Measurements from ENCODE around the gene PTPRT. TPM values are rescaled to one million over a fixed set of nuclear protein-coding genes. Genes with fewer than 3 reads are reported as not detected.

The PTPRT gene
- total and polyA plus RNA-seq, 2 donors (not counting 1 experiment from before 2014, with no cell fraction given): not detected

GRCh38 chr20:42955713-42956112 lies 234.0 kb downstream of the PTPRT start:
- Histone ChIP-seq H3K9me3 (ENCODE audit: control insufficient read depth, insufficient read depth, low read depth, low read length) (no peaks in the 10 kb centered on the region), H3K27ac (ENCODE audit: insufficient read depth, low read length) (no peak overlapping the region), H3K4me3 (replicated peaks in 1 of 4; ENCODE audit: control extremely low read depth in 1 of 4, insufficient read depth in 1 of 4, low read depth in 3 of 4, low read length in 4 of 4) (no peak overlapping the region), H3K36me3 (ENCODE audit: control insufficient read depth, insufficient read depth, low read length) (no peaks in the 10 kb centered on the region), H3K79me2 (ENCODE audit: control insufficient read depth, insufficient read depth, low read length) (no peaks in the 10 kb centered on the region), H3K9ac (ENCODE audit: insufficient read depth, low read length) (no peak overlapping the region), H4K20me1 (ENCODE audit: control insufficient read depth, extremely low read depth, insufficient read depth, low read length) (no peaks in the 10 kb centered on the region), H3K27me3 (ENCODE audit: control insufficient read depth, insufficient read depth, low read length) (no peaks in the 10 kb centered on the region), H3K4me1 (ENCODE audit: control insufficient read depth, extremely low read depth, insufficient read depth, low read length) (no peaks in the 10 kb centered on the region), H2AFZ (ENCODE audit: low read length) (no peak overlapping the region), H3K4me2 (ENCODE audit: extremely low read depth, insufficient read depth, low read length) (no peak overlapping the region)
- DNase-seq (ENCODE audit: low read depth in 2 of 2): no peak
- no peak for TF ChIP-seq CTCF (conservative IDR thresholded peaks at IDR 0.05 in 1 of 2, IDR thresholded peaks at IDR 0.05 in 1 of 2; ENCODE audit: low read depth in 1 of 2, low read length in 2 of 2)
- TF ChIP-seq EZH2 (IDR thresholded peaks at IDR 0.05; ENCODE audit: low read length, missing control alignments): no peak

- H3K36me3 ChIP-seq (ENCODE audit: control insufficient read depth, insufficient read depth, low read length): no peaks in the 10 kb centered on the region
- H3K4me3 ChIP-seq (replicated peaks in 1 of 4; ENCODE audit: control extremely low read depth in 1 of 4, insufficient read depth in 1 of 4, low read depth in 3 of 4, low read length in 4 of 4): no peak overlapping the region
- H3K4me1 ChIP-seq (ENCODE audit: control insufficient read depth, extremely low read depth, insufficient read depth, low read length): no peaks in the 10 kb centered on the region
- no peak overlapping the region for H3K27ac ChIP-seq (ENCODE audit: insufficient read depth, low read length)
- H2AFZ ChIP-seq (ENCODE audit: low read length): no peak overlapping the region
- H3K4me2 ChIP-seq (ENCODE audit: extremely low read depth, insufficient read depth, low read length): no peak overlapping the region
- no peaks in the 10 kb centered on the region for H3K27me3 ChIP-seq (ENCODE audit: control insufficient read depth, insufficient read depth, low read length)
- TF ChIP-seq EZH2 (IDR thresholded peaks at IDR 0.05; ENCODE audit: low read length, missing control alignments): no peak
- TF ChIP-seq CTCF (conservative IDR thresholded peaks at IDR 0.05 in 1 of 2, IDR thresholded peaks at IDR 0.05 in 1 of 2; ENCODE audit: low read depth in 1 of 2, low read length in 2 of 2): no peak
- H3K79me2 ChIP-seq (ENCODE audit: control insufficient read depth, insufficient read depth, low read length): no peaks in the 10 kb centered on the region
- H3K9ac ChIP-seq (ENCODE audit: insufficient read depth, low read length): no peak overlapping the region
- no peak for DNase-seq (ENCODE audit: low read depth in 2 of 2)
- no peaks in the 10 kb centered on the region for H4K20me1 ChIP-seq (ENCODE audit: control insufficient read depth, extremely low read depth, insufficient read depth, low read length)
- no peaks in the 10 kb centered on the region for H3K9me3 ChIP-seq (ENCODE audit: control insufficient read depth, insufficient read depth, low read depth, low read length)
Observed at GRCh38 chr20:42954951-42955350, 234.8 kb downstream of the PTPRT start.

- no peaks in the 10 kb centered on the region for H3K4me1 ChIP-seq (ENCODE audit: control insufficient read depth, extremely low read depth, insufficient read depth, low read length)
- no peaks in the 10 kb centered on the region for H3K27me3 ChIP-seq (ENCODE audit: control insufficient read depth, insufficient read depth, low read length)
- TF ChIP-seq EZH2 (IDR thresholded peaks at IDR 0.05; ENCODE audit: low read length, missing control alignments): no peak
- no peak for TF ChIP-seq CTCF (conservative IDR thresholded peaks at IDR 0.05 in 1 of 2, IDR thresholded peaks at IDR 0.05 in 1 of 2; ENCODE audit: low read depth in 1 of 2, low read length in 2 of 2)
- no peaks in the 10 kb centered on the region for H3K9me3 ChIP-seq (ENCODE audit: control insufficient read depth, insufficient read depth, low read depth, low read length)
- DNase-seq (ENCODE audit: low read depth in 2 of 2): no peak
- H3K27ac ChIP-seq (ENCODE audit: insufficient read depth, low read length): no peak overlapping the region
- H3K36me3 ChIP-seq (ENCODE audit: control insufficient read depth, insufficient read depth, low read length): no peaks in the 10 kb centered on the region
- H3K79me2 ChIP-seq (ENCODE audit: control insufficient read depth, insufficient read depth, low read length): no peaks in the 10 kb centered on the region
- H2AFZ ChIP-seq (ENCODE audit: low read length): no peak overlapping the region
- H3K4me3 ChIP-seq (replicated peaks in 1 of 4; ENCODE audit: control extremely low read depth in 1 of 4, insufficient read depth in 1 of 4, low read depth in 3 of 4, low read length in 4 of 4): no peak overlapping the region
- no peaks in the 10 kb centered on the region for H4K20me1 ChIP-seq (ENCODE audit: control insufficient read depth, extremely low read depth, insufficient read depth, low read length)
- H3K4me2 ChIP-seq (ENCODE audit: extremely low read depth, insufficient read depth, low read length): no peak overlapping the region
- no peak overlapping the region for H3K9ac ChIP-seq (ENCODE audit: insufficient read depth, low read length)
Observed at GRCh38 chr20:42949950-42950349, 239.8 kb downstream of the PTPRT start.
